Measurements from ENCODE around the gene CGAS. TPM values are rescaled to one million over a fixed set of nuclear protein-coding genes. Genes with fewer than 3 reads are reported as not detected.

CGAS gene
- total RNA-seq, 1 donor from 2014 or later, result 1.7 TPM

GRCh38 chr6:73377225-73377624 lies 74.9 kb downstream of the CGAS start:
- Mint-ChIP-seq H3K27ac (ENCODE audit: unreplicated experiment) (no peak overlapping the region), H3K27me3 (ENCODE audit: low read depth) (no peaks in the 10 kb centered on the region), H3K36me3 (ENCODE audit: low read depth) (no peaks in the 10 kb centered on the region), H3K9me3 (ENCODE audit: low read depth) (no peaks in the 10 kb centered on the region), H3K4me3 (ENCODE audit: unreplicated experiment) (no peak overlapping the region), H3K4me1 (ENCODE audit: low read depth) (no peaks in the 10 kb centered on the region)
- DNase-seq (ENCODE audit: low spot score), result no peak
- TF ChIP-seq CTCF (IDR thresholded peaks at IDR 0.05), result no peak

GRCh38 chr6:73375216-73375615 lies 76.9 kb downstream of the CGAS start:
- Mint-ChIP-seq H3K27me3 (ENCODE audit: low read depth) (no peaks in the 10 kb centered on the region), H3K27ac (ENCODE audit: unreplicated experiment) (no peak overlapping the region), H3K4me1 (ENCODE audit: low read depth) (no peaks in the 10 kb centered on the region), H3K9me3 (ENCODE audit: low read depth) (no peaks in the 10 kb centered on the region), H3K4me3 (ENCODE audit: unreplicated experiment) (no peak overlapping the region), H3K36me3 (ENCODE audit: low read depth) (no peaks in the 10 kb centered on the region)
- DNase-seq (ENCODE audit: low spot score), result no peak
- no peak for TF ChIP-seq CTCF (IDR thresholded peaks at IDR 0.05)

Other genes with a start within 250 kb of the CGAS start
- gene KHDC1L, start 226.8 kb downstream of the CGAS start, total RNA-seq, result not detected in 3 replicates
- 4.0 to 4.5 TPM (median 4.3 TPM) in 3 replicates for gene KHDC1, start 189.1 kb downstream of the CGAS start, total RNA-seq
- gene DPPA5, start 98.0 kb downstream of the CGAS start, total RNA-seq, result not detected in 3 replicates
- gene KHDC3L, start 89.6 kb downstream of the CGAS start, total RNA-seq, result 0.41 TPM in 1 of 3 replicates, not detected in the others
- not detected in 3 replicates for gene OOEP, start 82.4 kb downstream of the CGAS start, total RNA-seq
- not detected in 3 replicates for gene DDX43, start 57.5 kb downstream of the CGAS start, total RNA-seq
- gene MTO1, start 9.4 kb upstream of the CGAS start, total RNA-seq, result 18.4 to 26.0 TPM (median 25.6 TPM) in 3 replicates
- 8,230 to 8,902 TPM (median 8,643 TPM) in 3 replicates for gene EEF1A1, start 68.7 kb upstream of the CGAS start, total RNA-seq
- 29.8 to 48.2 TPM (median 33.0 TPM) in 3 replicates for gene SLC17A5, start 201.7 kb upstream of the CGAS start, total RNA-seq
- gene CD109, start 243.9 kb upstream of the CGAS start, total RNA-seq, result 25.4 to 33.1 TPM (median 26.0 TPM) in 3 replicates